ENCODE measurements around the gene KDSR. TPM values are rescaled to one million over a fixed set of nuclear protein-coding genes. Genes with fewer than 3 reads are reported as not detected.

KDSR gene
- total RNA-seq, 1 donor from 2014 or later = 87.7 TPM

GRCh38 chr18:63312019-63312409 lies 55.0 kb downstream of the KDSR start:
- H3K36me3 Mint-ChIP-seq (ENCODE audit: unreplicated experiment) = no peaks in the 10 kb centered on the region
- TF ChIP-seq CTCF (IDR thresholded peaks at IDR 0.05) = no peak
- H3K4me1 Mint-ChIP-seq (ENCODE audit: unreplicated experiment) = peaks cover 3% of the 10 kb centered on the region

GRCh38 chr18:63311118-63312018 lies 55.6 kb downstream of the KDSR start:
- Mint-ChIP-seq H3K27ac (ENCODE audit: unreplicated experiment) (no peak overlapping the region), H3K9me3 (ENCODE audit: unreplicated experiment) (no peaks in the 10 kb centered on the region), H3K4me1 (ENCODE audit: unreplicated experiment) (peaks cover 1% of the 10 kb centered on the region), H3K36me3 (ENCODE audit: unreplicated experiment) (no peaks in the 10 kb centered on the region), H3K4me3 (ENCODE audit: unreplicated experiment) (no peak overlapping the region), H3K27me3 (ENCODE audit: unreplicated experiment) (no peaks in the 10 kb centered on the region)
- no peak for DNase-seq (ENCODE audit: extremely low spot score, unreplicated experiment)
- TF ChIP-seq CTCF (IDR thresholded peaks at IDR 0.05) = no peak

More at GRCh38 chr18:63312019-63312409, 55.0 kb downstream of the KDSR start:
- no peak overlapping the region for H3K27ac Mint-ChIP-seq (ENCODE audit: unreplicated experiment)
- no peaks in the 10 kb centered on the region for H3K27me3 Mint-ChIP-seq (ENCODE audit: unreplicated experiment)
- H3K9me3 Mint-ChIP-seq (ENCODE audit: unreplicated experiment) = no peaks in the 10 kb centered on the region
- H3K4me3 Mint-ChIP-seq (ENCODE audit: unreplicated experiment) = no peak overlapping the region
- DNase-seq (ENCODE audit: extremely low spot score, unreplicated experiment) = no peak

GRCh38 chr18:63309422-63309821 lies 57.6 kb downstream of the KDSR start:
- no peak for TF ChIP-seq CTCF (IDR thresholded peaks at IDR 0.05)
- Mint-ChIP-seq H3K27ac (ENCODE audit: unreplicated experiment) (no peak overlapping the region), H3K4me1 (ENCODE audit: unreplicated experiment) (no peaks in the 10 kb centered on the region), H3K4me3 (ENCODE audit: unreplicated experiment) (no peak overlapping the region), H3K9me3 (ENCODE audit: unreplicated experiment) (no peaks in the 10 kb centered on the region), H3K36me3 (ENCODE audit: unreplicated experiment) (no peaks in the 10 kb centered on the region), H3K27me3 (ENCODE audit: unreplicated experiment) (no peaks in the 10 kb centered on the region)
- DNase-seq (ENCODE audit: extremely low spot score, unreplicated experiment) = no peak

GRCh38 chr18:63307551-63308200 lies 59.3 kb downstream of the KDSR start:
- H3K36me3 Mint-ChIP-seq (ENCODE audit: unreplicated experiment) = no peaks in the 10 kb centered on the region
- H3K27ac Mint-ChIP-seq (ENCODE audit: unreplicated experiment) = no peak overlapping the region
- H3K27me3 Mint-ChIP-seq (ENCODE audit: unreplicated experiment) = no peaks in the 10 kb centered on the region
- DNase-seq (ENCODE audit: extremely low spot score, unreplicated experiment) = no peak
- H3K9me3 Mint-ChIP-seq (ENCODE audit: unreplicated experiment) = no peaks in the 10 kb centered on the region
- H3K4me1 Mint-ChIP-seq (ENCODE audit: unreplicated experiment) = peaks cover 6% of the 10 kb centered on the region
- no peak for TF ChIP-seq CTCF (IDR thresholded peaks at IDR 0.05)
- no peak overlapping the region for H3K4me3 Mint-ChIP-seq (ENCODE audit: unreplicated experiment)
